Ovary (tissue), 3 donors: ENCODE results near the gene SDC3.

ENCODE experiments used
- CTCF ChIP-seq, 3 donors: fragments of 450-650 bp in 2 of 3; fragments of 200-600 bp in 1 of 3; IDR thresholded peaks; one replicate each; pipeline versions ENCODE4 v1.5.1 to v1.8.0; 2016 to 2022; ENCODE audit warnings: antibody characterized with exemption in 3 of 3, mild to moderate bottlenecking in 1 of 3
- EP300 ChIP-seq: sonication (generic); formaldehyde crosslinking; IDR thresholded peaks from one replicate; pipeline ENCODE4 v1.6.1; 2017; ENCODE audit warnings: antibody characterized with exemption
- donor health status: DM: no; HTN: no; CAD: no.

GRCh38 chr1:30845237-30845903 is 63.2 kb downstream of the SDC3 start:
- no peak for TF ChIP-seq CTCF (IDR thresholded peaks at IDR 0.05)
- no peak for TF ChIP-seq EP300
